HEK293 (cell line): ENCODE measurements around the gene PLA2G4A.

Experiments
- CTCF ChIA-PET: fragments of 350-600 bp; formaldehyde crosslinking; extraction: SDS; loops from one replicate; lab custom pipeline; 2021; ENCODE audit warnings: antibody characterized with exemption; lab: Yijun Ruan, JAX
- POLR2A ChIA-PET: fragments of 300-600 bp; formaldehyde crosslinking; extraction: SDS; loops from one replicate; lab custom pipeline; 2020; ENCODE audit warnings: antibody characterized with exemption, inconsistent platforms; lab: Yijun Ruan, JAX
- H3K27ac ChIP-seq: fragments of 200-500 bp; sonication (Bioruptor generic); 2 replicates; pipeline ENCODE4 v1.5.1; 2014; ENCODE audit warnings: low read depth, low read length, control low read depth, inconsistent platforms; ENCODE audit errors: extremely low read depth
- H3K36me3 ChIP-seq, 2 experiments: fragments of 200-500 bp in 1 of 2; sonication (Bioruptor generic) in 1 of 2; 1 replicate in 1 of 2; 2 replicates in 1 of 2; pipeline ENCODE4 v1.5.1; 2014 to 2017; ENCODE audit warnings: inconsistent platforms in 2 of 2, low read length in 2 of 2; ENCODE audit not compliant: control insufficient read depth in 2 of 2, insufficient read depth in 1 of 2
- H3K4me1 ChIP-seq: fragments of 200-500 bp; sonication (Bioruptor generic); 2 replicates; pipeline ENCODE4 v1.5.1; 2014; ENCODE audit warnings: mild to moderate bottlenecking, low read length, inconsistent platforms; ENCODE audit not compliant: control insufficient read depth, insufficient read depth
- H3K4me3 ChIP-seq: 2 replicates; pipeline ENCODE4 v1.5.1; 2011; ENCODE audit warnings: low read depth, mild to moderate bottlenecking, control low read depth, low read length, moderate library complexity
- H3K9me3 ChIP-seq: fragments of 200-500 bp; sonication (Bioruptor generic); 2 replicates; pipeline ENCODE4 v1.5.1; 2014; ENCODE audit warnings: low read depth, low read length, inconsistent platforms; ENCODE audit not compliant: control insufficient read depth, insufficient read depth
- GLI2 ChIP-seq: fragments of 450-650 bp; formaldehyde crosslinking; IDR thresholded peaks from 2 replicates; pipeline ENCODE4; 2017; ENCODE audit warnings: missing biosample characterization, missing genetic modification characterization, low read depth, borderline replicate concordance
- GLIS2 ChIP-seq: fragments of 450-650 bp; formaldehyde crosslinking; IDR thresholded peaks from 2 replicates; pipeline ENCODE4 v1.5.1; 2016; ENCODE audit warnings: missing biosample characterization, missing genetic modification characterization
- HOXA7 ChIP-seq: sonication (generic); formaldehyde crosslinking; IDR thresholded peaks from 2 replicates; pipeline ENCODE4 v1.8.1; 2022; ENCODE audit warnings: missing genetic modification reagents, borderline replicate concordance
- KLF16 ChIP-seq: fragments of 450-650 bp; formaldehyde crosslinking; IDR thresholded peaks from 2 replicates; pipeline ENCODE4 v1.5.1; 2017; ENCODE audit warnings: missing biosample characterization, missing genetic modification characterization
- REPIN1 ChIP-seq: fragments of 450-650 bp; formaldehyde crosslinking; IDR thresholded peaks from 2 replicates; pipeline ENCODE4 v1.5.1; 2017; ENCODE audit warnings: missing biosample characterization, missing genetic modification characterization, low read depth
- SCRT2 ChIP-seq: fragments of 450-650 bp; formaldehyde crosslinking; IDR thresholded peaks from 2 replicates; pipeline ENCODE4 v1.5.1; 2016; ENCODE audit warnings: missing biosample characterization, missing genetic modification characterization
- ZFP69B ChIP-seq: fragments of 450-650 bp; formaldehyde crosslinking; IDR thresholded peaks from 2 replicates; pipeline ENCODE4 v1.5.1; 2016; ENCODE audit warnings: missing biosample characterization, missing genetic modification characterization
- ZNF112 ChIP-seq: fragments of 450-650 bp; formaldehyde crosslinking; IDR thresholded peaks from 2 replicates; pipeline ENCODE4 v1.5.0; 2017; ENCODE audit warnings: missing biosample characterization, missing genetic modification characterization
- ZNF121 ChIP-seq: fragments of 450-650 bp; formaldehyde crosslinking; IDR thresholded peaks from 2 replicates; pipeline ENCODE4 v1.5.1; 2016; ENCODE audit warnings: missing biosample characterization, missing genetic modification characterization
- ZNF169 ChIP-seq: fragments of 450-650 bp; formaldehyde crosslinking; IDR thresholded peaks from 2 replicates; pipeline ENCODE4 v1.5.1; 2016; ENCODE audit warnings: missing biosample characterization, missing genetic modification characterization
- ZNF2 ChIP-seq: fragments of 450-650 bp; formaldehyde crosslinking; IDR thresholded peaks from 2 replicates; pipeline ENCODE4 v1.5.1; 2016; ENCODE audit warnings: missing biosample characterization, missing genetic modification characterization
- ZNF24 ChIP-seq: fragments of 450-650 bp; formaldehyde crosslinking; IDR thresholded peaks from 2 replicates; pipeline ENCODE4 v1.5.1; 2016; ENCODE audit warnings: missing biosample characterization, missing genetic modification characterization
- ZNF394 ChIP-seq: fragments of 450-650 bp; formaldehyde crosslinking; IDR thresholded peaks from 2 replicates; pipeline ENCODE4 v1.5.1; 2016; ENCODE audit warnings: missing biosample characterization, missing genetic modification characterization, mild to moderate bottlenecking, moderate library complexity, borderline replicate concordance
- ZNF510 ChIP-seq: fragments of 450-650 bp; formaldehyde crosslinking; IDR thresholded peaks from 2 replicates; pipeline ENCODE4 v1.5.1; 2018; ENCODE audit warnings: mild to moderate bottlenecking, missing genetic modification characterization, missing biosample characterization; ENCODE audit not compliant: insufficient replicate concordance
- ZNF629 ChIP-seq: fragments of 450-650 bp; formaldehyde crosslinking; IDR thresholded peaks from 2 replicates; pipeline ENCODE4 v1.5.1; 2017; ENCODE audit warnings: missing biosample characterization, missing genetic modification characterization
- ZNF747 ChIP-seq: fragments of 450-650 bp; formaldehyde crosslinking; IDR thresholded peaks from 2 replicates; pipeline ENCODE4 v1.5.1; 2016; ENCODE audit warnings: missing biosample characterization, missing genetic modification characterization
- ZNF76 ChIP-seq: fragments of 450-650 bp; formaldehyde crosslinking; IDR thresholded peaks from 2 replicates; pipeline ENCODE4; 2016; ENCODE audit warnings: low read depth, missing biosample characterization, missing genetic modification characterization, borderline replicate concordance
- ZNF792 ChIP-seq: fragments of 450-650 bp; formaldehyde crosslinking; IDR thresholded peaks from 2 replicates; pipeline ENCODE4 v1.5.1; 2016; ENCODE audit warnings: missing biosample characterization, missing genetic modification characterization
- TF ChIP-seq, protein P1 (sequence below): fragments of 450-650 bp; formaldehyde crosslinking; optimal IDR thresholded peaks from 2 replicates; pipeline ENCODE3; 2016; ENCODE audit warnings: missing biosample characterization, mild to moderate bottlenecking, missing genetic modification characterization
- TF ChIP-seq, protein P2 (sequence below): fragments of 450-650 bp; formaldehyde crosslinking; IDR thresholded peaks from 2 replicates; pipeline ENCODE4 v1.5.1; 2016; ENCODE audit warnings: missing biosample characterization, missing genetic modification characterization
- TF ChIP-seq, protein P3 (sequence below): fragments of 450-650 bp; formaldehyde crosslinking; IDR thresholded peaks from 2 replicates; pipeline ENCODE4 v1.5.1; 2016; ENCODE audit warnings: missing biosample characterization, missing genetic modification characterization

The PLA2G4A gene

DNA sequence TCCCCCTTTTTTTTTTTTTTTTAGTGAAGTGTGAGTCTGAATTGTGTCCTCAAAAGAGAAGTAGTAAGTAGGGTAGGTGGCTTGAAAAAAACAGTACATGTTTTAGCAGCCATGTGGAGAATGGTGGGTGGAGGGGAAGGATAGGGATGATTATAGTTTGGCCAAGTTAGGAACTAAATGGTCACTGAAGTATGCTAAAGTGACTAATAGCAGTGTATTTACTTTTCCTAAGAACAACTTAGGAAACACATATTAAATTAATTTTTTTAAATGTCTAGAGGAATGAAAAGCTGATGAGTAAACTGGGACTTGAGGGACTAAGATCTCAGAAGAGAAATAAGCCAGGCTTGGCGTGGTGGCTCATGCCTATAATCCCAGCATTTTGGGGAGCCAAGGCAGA, 55.5 kb downstream of the PLA2G4A start:
- H3K9me3 ChIP-seq: no peaks in the 10 kb centered on the region
- no peaks in the 10 kb centered on the region for H3K36me3 ChIP-seq
- no peak overlapping the region for H3K4me3 ChIP-seq
- TF ChIP-seq ZNF2 (no peak), ZNF394 (tag by site-specific recombination) (no peak), ZNF792 (tag by site-specific recombination) (no peak), SCRT2 (tag by site-specific recombination) (no peak), ZNF112 (tag by site-specific recombination) (no peak), ZNF121 (tag by site-specific recombination) (no peak), ZNF169 (tag by site-specific recombination) (no peak), ZFP69B (tag by site-specific recombination) (no peak), ZNF24 (no peak), ZNF747 (tag by site-specific recombination) (no peak), ZNF510 (tag by site-specific recombination) (no peak), REPIN1 (tag by site-specific recombination) (no peak), KLF16 (tag by site-specific recombination) (no peak), GLI2 (no peak), ZNF76 (tag by site-specific recombination) (no peak)
- TF ChIP-seq, protein P1, sequence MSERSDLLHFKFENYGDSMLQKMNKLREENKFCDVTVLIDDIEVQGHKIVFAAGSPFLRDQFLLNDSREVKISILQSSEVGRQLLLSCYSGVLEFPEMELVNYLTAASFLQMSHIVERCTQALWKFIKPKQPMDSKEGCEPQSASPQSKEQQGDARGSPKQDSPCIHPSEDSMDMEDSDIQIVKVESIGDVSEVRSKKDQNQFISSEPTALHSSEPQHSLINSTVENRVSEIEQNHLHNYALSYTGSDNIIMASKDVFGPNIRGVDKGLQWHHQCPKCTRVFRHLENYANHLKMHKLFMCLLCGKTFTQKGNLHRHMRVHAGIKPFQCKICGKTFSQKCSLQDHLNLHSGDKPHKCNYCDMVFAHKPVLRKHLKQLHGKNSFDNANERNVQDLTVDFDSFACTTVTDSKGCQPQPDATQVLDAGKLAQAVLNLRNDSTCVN (tag by site-specific recombination): no peak
- TF ChIP-seq, protein P2, sequence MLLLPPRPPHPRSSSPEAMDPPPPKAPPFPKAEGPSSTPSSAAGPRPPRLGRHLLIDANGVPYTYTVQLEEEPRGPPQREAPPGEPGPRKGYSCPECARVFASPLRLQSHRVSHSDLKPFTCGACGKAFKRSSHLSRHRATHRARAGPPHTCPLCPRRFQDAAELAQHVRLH: no peak
- TF ChIP-seq, protein P3, sequence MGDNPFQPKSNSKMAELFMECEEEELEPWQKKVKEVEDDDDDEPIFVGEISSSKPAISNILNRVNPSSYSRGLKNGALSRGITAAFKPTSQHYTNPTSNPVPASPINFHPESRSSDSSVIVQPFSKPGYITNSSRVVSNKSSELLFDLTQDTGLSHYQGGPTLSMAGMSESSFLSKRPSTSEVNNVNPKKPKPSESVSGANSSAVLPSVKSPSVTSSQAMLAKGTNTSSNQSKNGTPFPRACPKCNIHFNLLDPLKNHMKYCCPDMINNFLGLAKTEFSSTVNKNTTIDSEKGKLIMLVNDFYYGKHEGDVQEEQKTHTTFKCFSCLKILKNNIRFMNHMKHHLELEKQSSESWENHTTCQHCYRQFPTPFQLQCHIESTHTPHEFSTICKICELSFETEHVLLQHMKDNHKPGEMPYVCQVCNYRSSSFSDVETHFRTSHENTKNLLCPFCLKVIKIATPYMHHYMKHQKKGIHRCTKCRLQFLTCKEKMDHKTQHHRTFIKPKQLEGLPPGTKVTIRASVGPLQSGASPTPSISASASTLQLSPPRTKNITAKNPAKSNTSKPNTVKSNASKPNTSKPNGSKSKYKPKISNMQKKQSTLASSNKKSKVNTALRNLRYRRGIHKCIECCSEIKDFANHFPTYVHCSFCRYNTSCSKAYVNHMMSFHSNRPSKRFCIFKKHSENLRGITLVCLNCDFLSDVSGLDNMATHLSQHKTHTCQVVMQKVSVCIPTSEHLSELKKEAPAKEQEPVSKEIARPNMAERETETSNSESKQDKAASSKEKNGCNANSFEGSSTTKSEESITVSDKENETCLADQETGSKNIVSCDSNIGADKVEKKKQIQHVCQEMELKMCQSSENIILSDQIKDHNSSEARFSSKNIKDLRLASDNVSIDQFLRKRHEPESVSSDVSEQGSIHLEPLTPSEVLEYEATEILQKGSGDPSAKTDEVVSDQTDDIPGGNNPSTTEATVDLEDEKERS (tag by site-specific recombination): no peak
- POLR2A ChIA-PET: no interaction called here
- CTCF ChIA-PET: no interaction called here
- H3K4me1 ChIP-seq: no peaks in the 10 kb centered on the region
- H3K27ac ChIP-seq: no peak overlapping the region

DNA sequence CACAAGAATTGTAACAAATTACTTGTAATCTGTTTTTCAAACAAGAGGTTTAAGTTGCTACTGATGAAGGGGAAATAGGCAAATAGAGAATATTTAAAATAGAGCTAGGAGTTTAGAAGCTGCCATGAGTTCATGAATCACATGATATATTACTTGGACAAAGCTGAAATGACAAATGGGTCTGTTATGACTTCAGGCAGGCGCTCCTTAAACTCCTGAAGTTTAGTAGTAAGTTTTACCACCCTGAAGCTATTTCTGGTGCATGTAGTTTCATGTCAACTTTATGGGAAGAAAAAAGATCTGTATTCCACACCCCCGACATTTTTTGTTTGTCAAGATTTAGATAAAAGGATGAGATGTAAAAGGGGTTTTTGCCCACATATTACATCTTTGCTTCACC, 58.5 kb downstream of the PLA2G4A start:
- no peak overlapping the region for H3K4me3 ChIP-seq
- POLR2A ChIA-PET: no interaction called here
- H3K9me3 ChIP-seq: no peaks in the 10 kb centered on the region
- no peaks in the 10 kb centered on the region for H3K4me1 ChIP-seq
- no peak for TF ChIP-seq GLIS2 (tag by site-specific recombination)
- no peak for TF ChIP-seq HOXA7 (CRISPR knock-in tag)
- TF ChIP-seq ZNF629 (tag by site-specific recombination): no peak
- H3K27ac ChIP-seq: no peak overlapping the region
- no peaks in the 10 kb centered on the region for H3K36me3 ChIP-seq
- CTCF ChIA-PET: interaction anchor here (0.5 to 0.6 kb wide), 2 partner anchors 207 to 512 kb away, joined by 3 to 4 read pairs; partner anchors contain the start of gene TPR
